GM19467 (cell line): Measurements from ENCODE around the gene SDCBP2.

Experiments
- ATAC-seq: cut with Tn5 transposase; IDR thresholded peaks from one replicate; pipeline ENCODE4 v1.9.1; 2021; ENCODE audit warnings: mild to moderate bottlenecking, moderate library complexity; ENCODE audit not compliant: unreplicated experiment

SDCBP2 gene

GRCh38 chr20:1278993-1279392 lies 49.9 kb downstream of the SDCBP2 start:
- ATAC-seq = no peak

DNA sequence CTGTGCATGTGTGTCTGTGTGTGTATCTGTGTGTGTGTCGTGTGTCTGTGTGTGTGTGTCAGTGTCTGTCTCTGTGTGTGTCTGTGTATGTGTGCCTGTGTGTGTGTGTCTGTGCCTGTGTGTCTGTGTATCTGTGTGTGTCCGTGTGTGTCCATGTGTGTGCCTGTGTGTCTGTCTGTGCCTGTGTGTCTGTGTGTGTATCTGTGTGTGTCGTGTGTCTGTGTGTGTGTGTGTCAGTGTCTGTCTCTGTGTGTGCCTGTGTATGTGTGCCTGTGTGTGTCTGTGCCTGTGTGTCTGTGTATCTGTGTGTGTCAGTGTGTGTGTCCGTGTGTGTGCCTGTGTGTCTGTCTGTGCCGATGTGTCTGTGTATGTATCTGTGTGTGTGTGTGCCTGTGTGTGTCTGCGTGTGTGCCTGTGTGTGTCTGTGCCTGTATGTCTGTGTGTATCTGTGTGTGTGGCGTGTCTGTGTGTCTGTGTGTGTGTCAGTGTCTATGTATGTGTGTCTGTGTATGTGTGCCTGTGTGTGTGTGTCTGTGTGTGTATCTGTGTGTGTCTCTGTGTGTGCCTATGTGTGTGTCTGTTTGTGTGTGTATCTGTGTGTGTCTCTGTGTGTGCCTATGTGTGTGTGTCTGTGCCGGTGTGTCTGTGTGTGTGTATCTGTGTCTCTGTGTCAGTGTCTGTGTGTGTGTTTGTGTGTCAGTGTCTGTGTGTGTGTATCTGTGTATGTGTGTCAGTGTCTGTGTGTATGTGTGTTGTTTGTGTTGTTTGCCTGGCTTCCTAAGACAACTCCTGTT lies 51.2 kb downstream of the SDCBP2 start:
- no peak for ATAC-seq

DNA sequence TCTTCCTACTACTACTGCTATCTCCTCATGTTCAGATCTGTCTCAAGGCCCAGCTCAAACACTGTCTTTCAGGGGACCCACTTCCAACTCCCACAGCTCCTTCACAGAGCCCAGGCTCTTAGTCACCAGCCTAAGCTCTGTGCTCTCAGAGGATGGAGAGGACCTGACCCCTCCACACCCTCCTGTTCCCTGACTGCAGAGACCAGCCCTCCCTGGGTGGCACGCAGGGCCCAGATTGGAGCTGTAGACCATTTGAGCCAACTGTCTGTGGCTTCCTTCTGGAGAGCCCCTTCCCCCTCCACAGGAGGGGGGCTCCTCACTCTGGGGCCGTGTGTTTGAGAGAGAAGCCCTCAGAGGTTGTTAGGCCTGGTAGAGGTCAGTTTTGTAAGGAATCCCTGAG lies 53.0 kb downstream of the SDCBP2 start:
- no peak for ATAC-seq

DNA sequence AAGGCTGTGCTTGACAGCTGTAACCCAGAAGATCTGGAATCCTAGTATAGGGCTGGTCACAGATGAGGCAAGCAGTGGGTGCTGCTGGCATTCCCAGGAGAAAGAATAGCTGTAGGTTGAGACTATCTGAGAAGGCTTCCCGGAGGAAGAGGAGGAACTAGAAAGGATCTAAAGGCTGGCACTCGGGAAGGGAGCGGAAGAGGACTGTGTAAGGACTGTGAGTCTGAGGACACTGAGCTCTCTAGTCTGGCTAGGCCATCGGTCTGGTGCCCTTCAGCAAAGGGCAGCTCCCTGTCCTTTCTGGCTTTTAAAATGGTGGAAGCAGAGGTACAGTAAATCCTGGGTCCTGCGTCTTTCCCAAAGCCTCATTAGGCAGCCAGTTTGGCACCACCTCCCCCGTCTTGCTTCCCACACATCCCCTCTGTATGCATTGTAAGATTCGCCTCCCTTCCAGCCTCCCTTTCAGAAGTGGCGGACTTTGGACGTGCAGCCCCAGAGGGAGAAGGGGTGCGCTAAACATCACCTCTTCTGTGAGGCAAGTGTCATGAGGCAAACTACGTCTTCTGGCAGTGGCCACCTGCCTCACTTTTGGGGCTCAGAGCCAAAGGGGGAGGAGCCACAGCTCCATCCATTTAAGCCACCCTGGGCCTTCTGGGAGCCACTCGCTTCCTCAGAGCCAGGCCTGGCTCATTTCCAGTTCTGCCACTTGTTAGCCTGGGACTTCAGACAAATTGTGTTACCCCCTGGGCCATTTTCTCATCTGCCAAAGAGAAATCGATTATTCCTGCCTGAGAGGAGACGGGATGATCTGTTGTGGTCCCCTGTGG lies 54.2 kb downstream of the SDCBP2 start:
- ATAC-seq = no peak

DNA sequence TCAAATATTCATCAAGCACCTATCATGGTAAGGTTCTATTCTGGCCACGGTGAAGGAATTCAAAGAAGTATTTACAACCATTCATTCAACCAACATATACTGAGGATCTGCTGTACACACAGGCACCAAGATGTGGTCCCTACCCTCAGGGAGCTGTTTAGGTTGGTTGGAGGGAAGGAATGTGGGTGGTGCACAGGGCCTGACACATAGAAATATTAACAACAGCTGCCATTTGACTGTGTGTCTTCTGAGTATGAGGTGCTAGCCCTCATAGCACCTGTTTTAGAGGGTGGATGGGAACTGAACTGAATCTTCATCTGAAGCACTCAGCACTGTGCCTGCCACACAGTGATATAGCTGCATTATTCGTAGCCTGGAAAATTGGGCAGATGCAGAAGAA lies 55.6 kb downstream of the SDCBP2 start:
- no peak for ATAC-seq

- no peak for ATAC-seq
Observed at GRCh38 chr20:1272368-1273100, 56.4 kb downstream of the SDCBP2 start.

GRCh38 chr20:1269850-1270249 lies 59.1 kb downstream of the SDCBP2 start:
- no peak for ATAC-seq

- no peak for ATAC-seq
Observed at GRCh38 chr20:1269235-1269634, 59.7 kb downstream of the SDCBP2 start.

- no peak for ATAC-seq
Observed at GRCh38 chr20:1267809-1268374, 61.0 kb downstream of the SDCBP2 start.

DNA sequence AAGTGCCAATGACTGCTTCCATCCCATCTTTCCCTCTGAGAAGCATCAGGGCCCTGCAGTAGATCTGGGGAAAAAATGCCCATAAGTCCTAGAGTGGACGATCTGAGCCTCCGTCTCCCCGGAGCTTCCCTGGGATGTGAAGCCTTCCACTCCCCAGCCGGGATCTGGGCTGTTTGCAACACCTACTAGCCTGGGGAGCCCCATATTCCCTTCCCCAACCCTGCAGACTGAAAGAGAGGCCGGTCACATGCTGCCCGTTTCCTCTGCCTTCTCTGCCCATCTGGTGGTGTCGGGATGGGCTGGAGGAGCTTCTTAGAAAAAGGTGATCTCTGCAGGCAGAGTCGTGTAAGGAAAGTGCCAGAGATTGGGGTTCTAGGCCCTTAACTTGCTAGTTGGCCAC lies 61.8 kb downstream of the SDCBP2 start:
- no peak for ATAC-seq

DNA sequence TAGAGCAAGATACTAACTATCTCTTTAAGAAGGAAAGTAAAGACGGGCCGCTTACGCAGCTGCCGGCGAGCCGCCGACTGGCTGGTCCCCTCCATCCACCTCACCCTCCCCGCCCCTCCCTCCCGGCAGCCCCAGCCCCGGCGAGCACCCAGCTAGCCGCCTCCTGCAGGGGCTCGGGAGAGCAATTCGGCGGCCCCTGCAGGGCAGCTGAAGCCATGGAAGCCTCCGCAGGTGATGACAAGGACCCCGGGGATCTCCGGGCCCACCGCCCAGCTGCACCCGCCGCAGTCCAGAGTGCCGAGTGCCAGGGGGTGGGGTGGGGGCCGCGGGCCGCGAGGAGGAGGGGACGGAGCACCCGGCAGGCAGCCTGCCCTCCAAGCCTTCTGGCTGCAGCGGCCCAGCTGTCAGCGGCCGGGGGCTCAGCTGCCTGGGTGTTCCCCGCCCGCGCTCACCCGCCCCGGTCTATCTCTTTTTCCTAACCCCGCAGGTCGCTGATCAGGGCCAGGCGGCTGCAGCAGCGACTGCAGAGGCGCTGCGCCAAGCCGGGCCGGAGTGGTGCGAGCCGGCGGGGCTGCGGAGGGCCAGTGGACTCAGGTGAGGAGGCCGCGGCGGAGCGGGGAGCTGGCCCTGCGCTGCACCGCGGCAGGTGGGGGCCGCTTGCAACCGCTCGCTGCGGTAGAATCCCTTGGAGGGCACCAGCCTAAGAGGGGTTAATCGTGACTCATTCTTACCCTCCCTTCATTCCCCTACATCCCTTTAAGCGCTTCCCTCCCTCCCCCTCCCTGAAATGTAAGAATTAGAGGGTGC lies 62.6 kb downstream of the SDCBP2 start, which contains the start of gene SNPH:
SNPH (plus strand) TSS at position 128 of the 807 bp plus-strand sequence. CDS start 29,946 bp downstream, outside the sequence.
- no peak for ATAC-seq

DNA sequence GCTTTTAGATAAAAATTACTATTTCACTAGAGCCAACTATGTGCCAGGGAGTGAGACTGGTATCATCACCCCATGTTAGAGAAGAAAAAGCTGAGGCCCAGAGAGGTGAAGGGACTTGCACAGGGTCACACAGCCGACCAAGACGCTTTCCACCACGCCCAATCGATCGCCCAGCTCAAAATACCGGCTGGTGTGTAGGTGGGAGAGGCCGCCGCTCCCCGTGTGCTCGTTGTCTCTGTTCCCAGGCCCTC lies 63.1 kb downstream of the SDCBP2 start:
- no peak for ATAC-seq

DNA sequence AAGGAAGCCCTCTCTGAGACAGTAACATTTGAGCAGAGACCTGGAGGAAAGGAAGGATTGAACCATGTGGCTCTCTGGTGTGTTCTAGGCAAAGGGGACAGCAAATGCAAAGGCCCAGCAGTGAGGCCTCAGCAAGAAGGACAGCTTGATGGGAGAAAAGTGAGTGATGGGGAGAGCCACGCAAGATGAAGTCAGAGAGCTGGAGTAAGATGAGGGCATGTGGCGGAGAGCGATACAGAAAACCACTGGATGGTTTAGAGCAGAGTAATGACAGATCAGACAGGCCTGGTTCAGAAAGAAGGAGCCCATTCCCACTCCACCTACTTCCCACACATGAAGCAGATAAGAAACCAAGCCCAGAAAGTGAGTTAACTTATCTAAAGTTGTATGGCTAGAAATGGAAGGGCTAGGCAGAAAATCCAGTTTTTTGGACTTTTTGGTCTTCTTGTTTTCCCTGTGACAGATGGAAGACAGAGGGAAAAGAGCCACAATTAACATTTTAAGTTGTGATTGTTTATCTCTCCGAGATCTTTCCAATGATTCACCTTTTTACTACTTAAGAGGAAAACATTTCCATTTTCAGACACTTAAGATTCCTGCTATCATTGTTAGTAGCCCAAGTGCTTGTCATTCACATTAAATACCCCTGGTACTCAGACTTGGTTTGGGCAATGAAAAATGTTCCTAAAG lies 63.6 kb downstream of the SDCBP2 start:
- ATAC-seq = no peak

- no peak for ATAC-seq
Observed at GRCh38 chr20:1264727-1265126, 64.2 kb downstream of the SDCBP2 start.

GRCh38 chr20:1263853-1264252 lies 65.1 kb downstream of the SDCBP2 start:
- ATAC-seq = no peak
